Loucy (cell line): ENCODE measurements around the gene ACTN1.

Source experiments
- H2AFZ ChIP-seq: fragments of 200-600 bp; sonication (generic); 2 replicates; pipeline ENCODE4 v1.6.0; 2016; ENCODE audit warnings: antibody characterized with exemption, mild to moderate bottlenecking, low read length, moderate library complexity
- H3F3A ChIP-seq: fragments of 200-600 bp; 2 replicates; pipeline ENCODE4 v1.6.0; 2016; ENCODE audit warnings: antibody characterized with exemption, low read depth, mild to moderate bottlenecking
- H3K27me3 ChIP-seq: fragments of 200-600 bp; sonication (generic); 2 replicates; pipeline ENCODE4 v1.6.1; 2014; ENCODE audit warnings: low read length, mild to moderate bottlenecking; ENCODE audit not compliant: insufficient read depth, poor library complexity, severe bottlenecking
- H3K36me3 ChIP-seq: fragments of 200-600 bp; sonication (generic); 2 replicates; pipeline ENCODE4 v1.6.1; 2016; ENCODE audit warnings: low read length; ENCODE audit not compliant: insufficient read depth
- H3K4me1 ChIP-seq: fragments of 200-600 bp; sonication (generic); 2 replicates; pipeline ENCODE4 v1.5.1; 2014; ENCODE audit warnings: low read length, mild to moderate bottlenecking; ENCODE audit not compliant: insufficient read depth, poor library complexity, severe bottlenecking
- H3K4me2 ChIP-seq: fragments of 200-600 bp; sonication (generic); 2 replicates; pipeline ENCODE4 v1.6.0; 2014; ENCODE audit warnings: antibody characterized with exemption, low read length, low read depth, mild to moderate bottlenecking; ENCODE audit not compliant: poor library complexity, severe bottlenecking
- H3K4me3 ChIP-seq: fragments of 200-600 bp; sonication (generic); 2 replicates; pipeline ENCODE4 v1.5.1; 2014; ENCODE audit warnings: low read length, mild to moderate bottlenecking, mixed read lengths; ENCODE audit not compliant: poor library complexity, severe bottlenecking
- H3K79me2 ChIP-seq: fragments of 200-600 bp; sonication (generic); 2 replicates; pipeline ENCODE4 v1.6.1; 2014; ENCODE audit warnings: low read length; ENCODE audit not compliant: insufficient read depth
- H3K9ac ChIP-seq: fragments of 200-600 bp; sonication (generic); 2 replicates; pipeline ENCODE4 v1.6.0; 2014; ENCODE audit warnings: mild to moderate bottlenecking, low read depth, low read length, moderate library complexity; ENCODE audit not compliant: poor library complexity, severe bottlenecking
- H3K9me2 ChIP-seq: fragments of 200-600 bp; sonication (generic); replicated peaks from 2 replicates; pipeline ENCODE4 v1.6.1; 2016; ENCODE audit warnings: low read depth, low read length, mixed read lengths
- H3K9me3 ChIP-seq: fragments of 200-600 bp; sonication (generic); 2 replicates; pipeline ENCODE4 v1.6.1; 2014; ENCODE audit warnings: mild to moderate bottlenecking, antibody characterized with exemption, low read length, low read depth; ENCODE audit not compliant: insufficient read depth
- H4K20me1 ChIP-seq: fragments of 200-600 bp; sonication (generic); 2 replicates; pipeline ENCODE4 v1.6.0; 2014; ENCODE audit warnings: antibody characterized with exemption, low read length, mild to moderate bottlenecking; ENCODE audit not compliant: insufficient read depth, poor library complexity, severe bottlenecking
- EZH2phosphoT487 ChIP-seq: fragments of 200-600 bp; IDR thresholded peaks from 2 replicates; pipeline ENCODE4 v1.6.1; 2018; ENCODE audit warnings: antibody characterized with exemption, mild to moderate bottlenecking, moderate library complexity, borderline replicate concordance
- TF ChIP-seq, protein P1 (sequence below): fragments of 200-600 bp; sonication (generic); conservative IDR thresholded peaks from 2 replicates; pipeline ENCODE4 v1.5.1; 2014; ENCODE audit warnings: mild to moderate bottlenecking, antibody characterized with exemption, low read length

Gene ACTN1

DNA sequence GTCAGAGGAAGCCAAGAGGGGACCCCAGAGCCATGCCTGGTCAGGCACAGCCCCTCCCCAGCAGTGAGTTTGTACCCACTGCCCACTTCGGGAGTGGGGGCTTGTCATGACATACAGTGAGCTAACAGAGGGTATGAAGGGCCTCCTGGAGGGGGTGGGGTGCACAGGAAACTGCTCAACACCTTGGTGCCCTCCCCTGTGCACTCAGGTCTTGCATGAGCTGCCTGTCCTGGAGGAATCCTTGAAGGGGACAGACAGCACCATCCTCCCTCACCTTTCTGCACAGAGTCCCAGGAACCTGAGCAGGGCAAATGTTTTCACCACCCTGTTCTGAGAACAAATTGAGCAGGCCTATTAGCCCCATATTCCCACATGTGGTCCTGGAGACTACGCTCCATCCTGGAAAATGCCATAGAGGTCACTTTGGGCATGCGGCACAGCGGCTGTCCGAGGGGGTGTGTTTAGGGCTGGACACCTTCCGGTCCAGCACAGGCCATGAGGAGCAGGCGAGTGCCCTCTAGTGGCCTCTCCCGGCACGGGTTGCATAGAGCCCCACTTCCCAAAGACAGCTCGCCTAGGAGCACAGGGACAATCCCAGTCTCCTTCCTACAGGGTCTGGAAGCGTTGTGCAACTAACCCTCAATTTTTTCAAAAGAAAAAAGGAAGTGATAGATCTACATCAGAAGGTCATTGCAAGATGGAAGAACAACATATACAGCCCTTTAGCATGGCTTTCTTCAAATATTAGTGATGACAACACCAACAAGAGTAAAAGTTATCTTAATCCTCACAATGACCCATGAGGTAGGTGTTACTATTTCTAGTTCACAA is 154.4 kb downstream of the ACTN1 start:
- Histone ChIP-seq H3K9ac (no peak overlapping the region), H3K4me2 (no peak overlapping the region), H2AFZ (no peak overlapping the region), H3K9me2 (no peaks in the 10 kb centered on the region), H3K27me3 (no peaks in the 10 kb centered on the region), H4K20me1 (no peaks in the 10 kb centered on the region), H3K9me3 (no peaks in the 10 kb centered on the region), H3K4me1 (peaks cover 32% of the 10 kb centered on the region), H3K79me2 (no peaks in the 10 kb centered on the region), H3F3A (no peaks in the 10 kb centered on the region), H3K36me3 (no peaks in the 10 kb centered on the region), H3K4me3 (no peak overlapping the region)
- TF ChIP-seq, protein P1, sequence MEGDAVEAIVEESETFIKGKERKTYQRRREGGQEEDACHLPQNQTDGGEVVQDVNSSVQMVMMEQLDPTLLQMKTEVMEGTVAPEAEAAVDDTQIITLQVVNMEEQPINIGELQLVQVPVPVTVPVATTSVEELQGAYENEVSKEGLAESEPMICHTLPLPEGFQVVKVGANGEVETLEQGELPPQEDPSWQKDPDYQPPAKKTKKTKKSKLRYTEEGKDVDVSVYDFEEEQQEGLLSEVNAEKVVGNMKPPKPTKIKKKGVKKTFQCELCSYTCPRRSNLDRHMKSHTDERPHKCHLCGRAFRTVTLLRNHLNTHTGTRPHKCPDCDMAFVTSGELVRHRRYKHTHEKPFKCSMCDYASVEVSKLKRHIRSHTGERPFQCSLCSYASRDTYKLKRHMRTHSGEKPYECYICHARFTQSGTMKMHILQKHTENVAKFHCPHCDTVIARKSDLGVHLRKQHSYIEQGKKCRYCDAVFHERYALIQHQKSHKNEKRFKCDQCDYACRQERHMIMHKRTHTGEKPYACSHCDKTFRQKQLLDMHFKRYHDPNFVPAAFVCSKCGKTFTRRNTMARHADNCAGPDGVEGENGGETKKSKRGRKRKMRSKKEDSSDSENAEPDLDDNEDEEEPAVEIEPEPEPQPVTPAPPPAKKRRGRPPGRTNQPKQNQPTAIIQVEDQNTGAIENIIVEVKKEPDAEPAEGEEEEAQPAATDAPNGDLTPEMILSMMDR: peak; percentile 98
- no peak for TF ChIP-seq EZH2phosphoT487

- H3K4me2 ChIP-seq: no peak overlapping the region
- H3K36me3 ChIP-seq: no peaks in the 10 kb centered on the region
- H4K20me1 ChIP-seq: no peaks in the 10 kb centered on the region
- no peak for TF ChIP-seq EZH2phosphoT487
- TF ChIP-seq, protein P1: no peak
- no peaks in the 10 kb centered on the region for H3K27me3 ChIP-seq
- H2AFZ ChIP-seq: no peak overlapping the region
- H3K9me2 ChIP-seq: no peaks in the 10 kb centered on the region
- H3K4me3 ChIP-seq: no peak overlapping the region
- peaks cover 36% of the 10 kb centered on the region for H3K4me1 ChIP-seq
- H3K9ac ChIP-seq: no peak overlapping the region
- no peaks in the 10 kb centered on the region for H3K9me3 ChIP-seq
- H3K79me2 ChIP-seq: no peaks in the 10 kb centered on the region
- no peaks in the 10 kb centered on the region for H3F3A ChIP-seq
These were observed 154.9 kb downstream of the ACTN1 start for GRCh38 chr14:68824207-68824516.
